ENCODE results near the gene PCDH9.

Gene PCDH9

GRCh38 chr13:67161176-67161575 is 69.0 kb downstream of the PCDH9 start:
- TF ChIP-seq CTCF (IDR thresholded peaks at IDR 0.05; ENCODE audit: borderline replicate concordance, insufficient read depth, low read depth, low read length): no peak
- no peak overlapping the region for H3K4me3 ChIP-seq (ENCODE audit: low read depth, low read length)

- TF ChIP-seq CTCF (IDR thresholded peaks at IDR 0.05; ENCODE audit: borderline replicate concordance, insufficient read depth, low read depth, low read length): no peak
- no peak overlapping the region for H3K4me3 ChIP-seq (ENCODE audit: low read depth, low read length)
Measured at GRCh38 chr13:67158903-67159302, 71.2 kb downstream of the PCDH9 start.

GRCh38 chr13:67156723-67157060 is 73.4 kb downstream of the PCDH9 start:
- TF ChIP-seq CTCF (IDR thresholded peaks at IDR 0.05; ENCODE audit: borderline replicate concordance, insufficient read depth, low read depth, low read length): no peak
- H3K4me3 ChIP-seq (ENCODE audit: low read depth, low read length): no peak overlapping the region

- H3K4me3 ChIP-seq (ENCODE audit: low read depth, low read length): no peak overlapping the region
Measured at GRCh38 chr13:67155898-67156722, 74.0 kb downstream of the PCDH9 start.

GRCh38 chr13:67152085-67152484 is 78.1 kb downstream of the PCDH9 start:
- TF ChIP-seq CTCF (IDR thresholded peaks at IDR 0.05; ENCODE audit: borderline replicate concordance, insufficient read depth, low read depth, low read length): no peak
- H3K4me3 ChIP-seq (ENCODE audit: low read depth, low read length): no peak overlapping the region

More at GRCh38 chr13:67155898-67156722, 74.0 kb downstream of the PCDH9 start:
- TF ChIP-seq CTCF (IDR thresholded peaks at IDR 0.05; ENCODE audit: borderline replicate concordance, insufficient read depth, low read depth, low read length): no peak

- no peak overlapping the region for H3K4me3 ChIP-seq (ENCODE audit: low read depth, low read length)
- no peak for TF ChIP-seq CTCF (IDR thresholded peaks at IDR 0.05; ENCODE audit: borderline replicate concordance, insufficient read depth, low read depth, low read length)
Measured at GRCh38 chr13:67151652-67152051, 78.5 kb downstream of the PCDH9 start.

- no peak for TF ChIP-seq CTCF (IDR thresholded peaks at IDR 0.05; ENCODE audit: borderline replicate concordance, insufficient read depth, low read depth, low read length)
- no peak overlapping the region for H3K4me3 ChIP-seq (ENCODE audit: low read depth, low read length)
Measured at GRCh38 chr13:67150608-67151007, 79.5 kb downstream of the PCDH9 start.
